Panc1 (cell line): Measurements from ENCODE around the gene RNU7-1.

Experiments
- POLR2AphosphoS5 ChIP-seq: IDR thresholded peaks from 2 replicates; pipeline ENCODE4 v1.6.1; 2012; ENCODE audit warnings: mild to moderate bottlenecking, low read depth, low read length, moderate library complexity
- SIN3A ChIP-seq: IDR thresholded peaks from 2 replicates; pipeline ENCODE4 v1.6.1; 2012; ENCODE audit warnings: low read depth, mild to moderate bottlenecking, low read length, moderate library complexity, borderline replicate concordance; ENCODE audit not compliant: insufficient read depth
- TCF7L2 ChIP-seq: IDR thresholded peaks from 2 replicates; pipeline ENCODE4 v1.6.1; 2011; ENCODE audit warnings: mild to moderate bottlenecking, low read depth, low read length, inconsistent platforms
- TF ChIP-seq, protein P1 (sequence below): fragments of 450-650 bp; IDR thresholded peaks from 2 replicates; pipeline ENCODE4 v1.5.1; 2017; ENCODE audit warnings: mild to moderate bottlenecking
- TF ChIP-seq, protein P2 (sequence below), 2 experiments: IDR thresholded peaks; 2 replicates each; pipeline ENCODE4 v1.6.1; 2011 to 2012; ENCODE audit warnings: low read depth in 2 of 2, control low read depth in 1 of 2, low read length in 1 of 2, mild to moderate bottlenecking in 1 of 2, moderate library complexity in 1 of 2; ENCODE audit not compliant: insufficient read depth in 1 of 2

DNA sequence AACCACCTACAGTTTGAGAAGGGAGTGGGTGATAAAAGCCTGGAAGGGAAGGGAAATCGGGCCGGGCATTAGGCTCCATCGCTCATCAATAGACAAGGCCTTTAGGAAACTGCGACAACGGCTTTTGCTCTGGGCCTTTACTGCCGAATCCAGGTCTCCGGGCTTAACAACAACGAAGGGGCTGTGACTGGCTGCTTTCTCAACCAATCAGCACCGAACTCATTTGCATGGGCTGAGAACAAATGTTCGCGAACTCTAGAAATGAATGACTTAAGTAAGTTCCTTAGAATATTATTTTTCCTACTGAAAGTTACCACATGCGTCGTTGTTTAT is 261 bp upstream of the RNU7-1 start:
- TF ChIP-seq, protein P1, sequence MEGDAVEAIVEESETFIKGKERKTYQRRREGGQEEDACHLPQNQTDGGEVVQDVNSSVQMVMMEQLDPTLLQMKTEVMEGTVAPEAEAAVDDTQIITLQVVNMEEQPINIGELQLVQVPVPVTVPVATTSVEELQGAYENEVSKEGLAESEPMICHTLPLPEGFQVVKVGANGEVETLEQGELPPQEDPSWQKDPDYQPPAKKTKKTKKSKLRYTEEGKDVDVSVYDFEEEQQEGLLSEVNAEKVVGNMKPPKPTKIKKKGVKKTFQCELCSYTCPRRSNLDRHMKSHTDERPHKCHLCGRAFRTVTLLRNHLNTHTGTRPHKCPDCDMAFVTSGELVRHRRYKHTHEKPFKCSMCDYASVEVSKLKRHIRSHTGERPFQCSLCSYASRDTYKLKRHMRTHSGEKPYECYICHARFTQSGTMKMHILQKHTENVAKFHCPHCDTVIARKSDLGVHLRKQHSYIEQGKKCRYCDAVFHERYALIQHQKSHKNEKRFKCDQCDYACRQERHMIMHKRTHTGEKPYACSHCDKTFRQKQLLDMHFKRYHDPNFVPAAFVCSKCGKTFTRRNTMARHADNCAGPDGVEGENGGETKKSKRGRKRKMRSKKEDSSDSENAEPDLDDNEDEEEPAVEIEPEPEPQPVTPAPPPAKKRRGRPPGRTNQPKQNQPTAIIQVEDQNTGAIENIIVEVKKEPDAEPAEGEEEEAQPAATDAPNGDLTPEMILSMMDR = no peak
- TF ChIP-seq, protein P2, sequence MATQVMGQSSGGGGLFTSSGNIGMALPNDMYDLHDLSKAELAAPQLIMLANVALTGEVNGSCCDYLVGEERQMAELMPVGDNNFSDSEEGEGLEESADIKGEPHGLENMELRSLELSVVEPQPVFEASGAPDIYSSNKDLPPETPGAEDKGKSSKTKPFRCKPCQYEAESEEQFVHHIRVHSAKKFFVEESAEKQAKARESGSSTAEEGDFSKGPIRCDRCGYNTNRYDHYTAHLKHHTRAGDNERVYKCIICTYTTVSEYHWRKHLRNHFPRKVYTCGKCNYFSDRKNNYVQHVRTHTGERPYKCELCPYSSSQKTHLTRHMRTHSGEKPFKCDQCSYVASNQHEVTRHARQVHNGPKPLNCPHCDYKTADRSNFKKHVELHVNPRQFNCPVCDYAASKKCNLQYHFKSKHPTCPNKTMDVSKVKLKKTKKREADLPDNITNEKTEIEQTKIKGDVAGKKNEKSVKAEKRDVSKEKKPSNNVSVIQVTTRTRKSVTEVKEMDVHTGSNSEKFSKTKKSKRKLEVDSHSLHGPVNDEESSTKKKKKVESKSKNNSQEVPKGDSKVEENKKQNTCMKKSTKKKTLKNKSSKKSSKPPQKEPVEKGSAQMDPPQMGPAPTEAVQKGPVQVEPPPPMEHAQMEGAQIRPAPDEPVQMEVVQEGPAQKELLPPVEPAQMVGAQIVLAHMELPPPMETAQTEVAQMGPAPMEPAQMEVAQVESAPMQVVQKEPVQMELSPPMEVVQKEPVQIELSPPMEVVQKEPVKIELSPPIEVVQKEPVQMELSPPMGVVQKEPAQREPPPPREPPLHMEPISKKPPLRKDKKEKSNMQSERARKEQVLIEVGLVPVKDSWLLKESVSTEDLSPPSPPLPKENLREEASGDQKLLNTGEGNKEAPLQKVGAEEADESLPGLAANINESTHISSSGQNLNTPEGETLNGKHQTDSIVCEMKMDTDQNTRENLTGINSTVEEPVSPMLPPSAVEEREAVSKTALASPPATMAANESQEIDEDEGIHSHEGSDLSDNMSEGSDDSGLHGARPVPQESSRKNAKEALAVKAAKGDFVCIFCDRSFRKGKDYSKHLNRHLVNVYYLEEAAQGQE (IDR thresholded peaks at IDR 0.05; ENCODE audit: insufficient read depth in 1 of 2, low read depth in 2 of 2, low read length in 1 of 2) = no peak
- TF ChIP-seq POLR2AphosphoS5 = no peak
- no peak for TF ChIP-seq TCF7L2
- no peak for TF ChIP-seq SIN3A
